Natural killer cell (primary cell): ENCODE data around the gene FUT1. TPM values are rescaled to one million over a fixed set of nuclear protein-coding genes. Genes with fewer than 3 reads are reported as not detected.
"Not testable (repeated sequence)": the region's sequence is repeated elsewhere in the genome, so short reads cannot be mapped to it uniquely, and the experiment has no call there.

ENCODE experiments used
- ATAC-seq, 3 donors: fragments of 150-1000 bp in 2 of 3; fragments of 200-7000 bp in 1 of 3; cut with Tn5 transposase; 1 replicate in 1 of 3; 2 replicates in 2 of 3; pipeline ENCODE4 v1.10.0; 2021; ENCODE audit warnings: mild to moderate bottlenecking in 2 of 3, moderate library complexity in 2 of 3
- DNase-seq, 2 donors: peaks; one replicate each; pipeline versions ENCODE4 v3.0.0 to v3.0.0-alpha.2; 2013 to 2021; ENCODE audit warnings: mixed read lengths in 1 of 2
- H3K27ac ChIP-seq: one replicate; pipeline ENCODE4 v1.5.1; 2013; ENCODE audit warnings: mild to moderate bottlenecking, low read length
- H3K27me3 ChIP-seq: one replicate; pipeline ENCODE4 v1.6.1; 2013; ENCODE audit warnings: low read length; ENCODE audit not compliant: control insufficient read depth, insufficient read depth
- H3K36me3 ChIP-seq: one replicate; pipeline ENCODE4 v1.6.1; 2013; ENCODE audit warnings: low read length; ENCODE audit not compliant: control insufficient read depth, insufficient read depth
- H3K4me1 ChIP-seq: one replicate; pipeline ENCODE4 v1.6.1; 2013; ENCODE audit warnings: low read length; ENCODE audit not compliant: control insufficient read depth, insufficient read depth
- H3K4me3 ChIP-seq: one replicate; pipeline ENCODE4 v1.5.1; 2013; ENCODE audit warnings: low read length
- H3K9me3 ChIP-seq: one replicate; pipeline ENCODE4 v1.6.1; 2013; ENCODE audit warnings: low read length; ENCODE audit not compliant: control insufficient read depth, insufficient read depth
- H3K27ac Mint-ChIP-seq, 2 donors: one replicate each; pipeline ENCODE4 v1.8.0; 2022; ENCODE audit warnings: mild to moderate bottlenecking in 2 of 2, mixed read lengths in 2 of 2, moderate library complexity in 1 of 2
- H3K27me3 Mint-ChIP-seq, 2 donors: one replicate each; pipeline ENCODE4 v1.8.0; 2022; ENCODE audit warnings: low read depth in 2 of 2, mixed read lengths in 2 of 2
- H3K36me3 Mint-ChIP-seq: one replicate; pipeline ENCODE4 v1.8.0; 2022; ENCODE audit warnings: mixed read lengths
- H3K4me1 Mint-ChIP-seq, 2 donors: one replicate each; pipeline ENCODE4 v1.8.0; 2022; ENCODE audit warnings: mixed read lengths in 2 of 2
- H3K4me3 Mint-ChIP-seq: one replicate; pipeline ENCODE4 v1.8.0; 2022; ENCODE audit warnings: mild to moderate bottlenecking, moderate library complexity, mixed read lengths
- H3K9me3 Mint-ChIP-seq, 2 donors: one replicate each; pipeline ENCODE4 v1.8.0; 2022; ENCODE audit warnings: mixed read lengths in 2 of 2
- CTCF ChIP-seq: fragments of 200-600 bp; IDR thresholded peaks from one replicate; pipeline ENCODE4 v1.8.0; 2022; ENCODE audit warnings: antibody characterized with exemption
- WGBS: methylation state at CpG from one replicate; pipeline ENCODE4 v1.1.7; 2013; ENCODE audit warnings: missing lambda C conversion rate; ENCODE audit not compliant: insufficient coverage; 5-methylcytosine and 5-hydroxymethylcytosine counted together
- intact Hi-C: fragments of 100-400 bp; cut with micrococcal nuclease; formaldehyde crosslinking; loops from one replicate; pipeline ENCODE4 v1.14.2; 2022
- total RNA-seq, 4 donors: library from RNA; stranded (reverse); fragments of 120-200 nt in 1 of 4; gene quantifications; one replicate each; pipeline versions ENCODE4 v1.2.3 to v1.2.4, GENCODE V29; 2013 to 2022

FUT1 gene
- total RNA-seq, 3 donors from 2014 or later (not counting 1 experiment from before 2014, with no cell fraction given) = 0.18 TPM; not detected in 2

GRCh38 chr19:48768994-48769713 lies 16.7 kb upstream of the FUT1 start:
- Histone ChIP-seq H3K4me3 (no peak overlapping the region), H3K36me3 (no peaks in the 10 kb centered on the region), H3K27ac (no peak overlapping the region), H3K4me1 (no peaks in the 10 kb centered on the region), H3K27me3 (peaks cover 3% of the 10 kb centered on the region), H3K9me3 (no peaks in the 10 kb centered on the region)
- Mint-ChIP-seq H3K36me3 (no peaks in the 10 kb centered on the region), H3K27me3 (peaks cover 13 to 15% of the 10 kb centered on the region in 2 donors), H3K4me3 (no peak overlapping the region), H3K4me1 (no peaks in the 10 kb centered on the region), H3K27ac (no peak overlapping the region), H3K9me3 (no peaks in the 10 kb centered on the region)
- no peak for TF ChIP-seq CTCF
- intact Hi-C loops = no loop called here
- no peak for DNase-seq
- 74% methylated on average over 10 of the region's 11 CpGs for WGBS
- no peak for ATAC-seq

DNA sequence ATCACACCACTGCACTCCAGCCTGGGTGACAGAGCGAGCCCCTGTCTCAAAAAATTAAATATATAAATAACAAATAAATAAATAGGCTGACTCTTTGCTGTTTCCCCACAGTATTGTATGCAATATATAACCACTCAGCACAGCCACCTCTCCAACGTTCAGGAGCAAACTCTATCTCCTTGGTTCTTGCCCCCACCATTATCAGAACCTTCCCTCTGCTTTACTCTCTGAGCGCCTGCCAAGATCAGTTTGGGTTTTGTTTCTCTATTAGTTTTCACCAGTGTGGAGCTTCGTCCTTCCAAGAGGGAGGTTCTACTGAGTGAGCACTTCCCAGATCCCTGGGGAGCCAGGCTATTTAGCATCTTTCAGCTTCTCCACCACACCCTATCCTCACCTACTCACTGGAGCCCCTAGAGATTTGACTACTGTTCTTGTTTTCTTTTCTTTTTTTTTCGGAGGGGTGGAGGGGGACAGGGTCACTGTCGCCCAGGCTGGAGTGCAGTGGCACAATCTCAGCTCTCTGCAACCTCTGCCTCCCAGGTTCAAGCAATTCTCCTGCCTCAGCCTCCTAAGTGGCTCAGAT lies 15.8 kb upstream of the FUT1 start:
- H3K27me3 ChIP-seq, ATAC-seq, H3K4me1 ChIP-seq, H3K27ac Mint-ChIP-seq, H3K9me3 Mint-ChIP-seq, H3K4me1 Mint-ChIP-seq, intact Hi-C loops, H3K36me3 Mint-ChIP-seq, H3K4me3 ChIP-seq, H3K36me3 ChIP-seq, H3K27ac ChIP-seq, DNase-seq, H3K4me3 Mint-ChIP-seq, H3K9me3 ChIP-seq: not testable (repeated sequence)
- H3K27me3 Mint-ChIP-seq = peaks cover 13 to 15% of the 10 kb centered on the region in 2 donors
- WGBS = 44% methylated on average over 6 of the region's 6 CpGs

DNA sequence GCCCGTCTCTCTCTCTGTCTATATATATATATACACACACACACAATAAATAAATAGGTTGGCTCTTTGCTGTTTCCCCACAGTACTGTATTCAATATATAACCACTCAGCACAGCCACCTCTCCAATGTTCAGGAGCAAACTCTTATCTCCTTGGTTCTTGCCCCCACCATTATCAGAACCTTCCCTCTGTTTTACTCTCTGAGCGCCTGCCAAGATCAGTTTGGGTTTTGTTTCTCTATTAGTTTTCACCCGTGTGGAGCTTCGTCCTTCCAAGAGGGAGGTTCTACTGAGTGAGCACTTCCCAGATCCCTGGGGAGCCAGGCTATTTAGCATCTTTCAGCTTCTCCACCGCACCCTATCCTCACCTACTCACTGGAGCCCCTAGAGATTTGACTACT lies 13.4 kb upstream of the FUT1 start:
- H3K4me3 ChIP-seq, H3K27ac Mint-ChIP-seq, H3K27ac ChIP-seq, H3K36me3 ChIP-seq, H3K4me1 ChIP-seq, H3K36me3 Mint-ChIP-seq, H3K4me3 Mint-ChIP-seq, H3K4me1 Mint-ChIP-seq, H3K9me3 ChIP-seq, intact Hi-C loops, H3K27me3 ChIP-seq, H3K9me3 Mint-ChIP-seq, ATAC-seq, DNase-seq: not testable (repeated sequence)
- WGBS = 88% methylated on average over 2 of the region's 5 CpGs
- peaks cover 19 to 27% of the 10 kb centered on the region in 2 donors for H3K27me3 Mint-ChIP-seq

GRCh38 chr19:48760504-48761205 lies 8.2 kb upstream of the FUT1 start:
- 38% methylated on average over 16 of the region's 16 CpGs for WGBS
- no peak for ATAC-seq
- Mint-ChIP-seq H3K36me3 (no peaks in the 10 kb centered on the region), H3K4me3 (no peak overlapping the region), H3K27me3 (peaks cover 8 to 24% of the 10 kb centered on the region in 2 donors), H3K4me1 (no peaks in the 10 kb centered on the region), H3K27ac (no peak overlapping the region), H3K9me3 (no peaks in the 10 kb centered on the region)
- H3K27ac ChIP-seq = no peak overlapping the region
- H3K4me1 ChIP-seq = no peaks in the 10 kb centered on the region
- no peak for DNase-seq
- peaks cover 2% of the 10 kb centered on the region for H3K27me3 ChIP-seq
- H3K4me3 ChIP-seq = no peak overlapping the region
- no peak for TF ChIP-seq CTCF
- H3K36me3 ChIP-seq = no peaks in the 10 kb centered on the region
- no peaks in the 10 kb centered on the region for H3K9me3 ChIP-seq
- intact Hi-C loops = no loop called here
